Coronary artery (tissue), 2 donors: ENCODE data around the gene STK35.

Experiments
- DNase-seq: peaks from one replicate; pipeline ENCODE4 v3.0.0-alpha.2; 2017; ENCODE audit warnings: low spot score
- H3K27ac ChIP-seq, 2 donors: fragments of 200-600 bp; sonication (generic); one replicate each; pipeline ENCODE4 v1.5.1; 2016 to 2019
- H3K4me3 ChIP-seq: fragments of 200-600 bp; sonication (generic); 2 replicates; pipeline ENCODE4 v1.5.1; 2016; ENCODE audit warnings: mild to moderate bottlenecking, moderate library complexity
- TF ChIP-seq, protein P1 (sequence below): fragments of 200-600 bp; sonication (generic); IDR thresholded peaks from one replicate; pipeline ENCODE4 v1.5.1; 2019; ENCODE audit warnings: antibody characterized with exemption

Gene STK35

DNA sequence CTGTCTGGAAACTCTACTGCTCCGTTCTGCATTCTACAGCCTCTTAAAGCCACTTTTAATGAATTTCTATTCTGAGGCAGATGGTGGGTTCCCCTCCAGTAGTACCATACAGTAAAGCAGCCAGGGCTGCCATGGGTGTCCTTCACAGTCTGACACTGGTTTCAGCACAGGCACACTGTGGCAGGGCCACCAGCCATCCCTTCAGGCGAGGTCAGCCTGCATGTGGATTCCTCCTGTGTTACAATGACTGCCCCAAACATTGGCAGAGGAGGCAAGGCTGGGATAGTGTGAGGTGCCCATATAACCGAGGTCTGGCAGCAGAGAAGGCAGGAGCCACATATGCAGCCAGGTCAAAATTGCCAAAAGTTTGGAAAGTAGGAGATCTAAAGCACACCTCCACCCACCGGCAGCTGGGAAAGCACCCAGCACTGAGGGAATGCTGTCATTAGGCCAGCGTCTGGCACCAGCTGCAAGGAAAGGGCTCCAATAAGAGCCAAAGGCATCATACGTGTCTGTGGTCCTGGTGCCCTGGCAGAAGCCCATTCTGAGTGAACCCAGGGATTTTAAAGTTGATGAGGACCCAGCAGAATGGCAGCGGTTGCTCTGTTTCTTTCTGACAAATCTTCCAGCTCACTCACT, 24.0 kb downstream of the STK35 start:
- Histone ChIP-seq H3K4me3 (no peak overlapping the region), H3K27ac (no peak overlapping the region)
- TF ChIP-seq, protein P1, sequence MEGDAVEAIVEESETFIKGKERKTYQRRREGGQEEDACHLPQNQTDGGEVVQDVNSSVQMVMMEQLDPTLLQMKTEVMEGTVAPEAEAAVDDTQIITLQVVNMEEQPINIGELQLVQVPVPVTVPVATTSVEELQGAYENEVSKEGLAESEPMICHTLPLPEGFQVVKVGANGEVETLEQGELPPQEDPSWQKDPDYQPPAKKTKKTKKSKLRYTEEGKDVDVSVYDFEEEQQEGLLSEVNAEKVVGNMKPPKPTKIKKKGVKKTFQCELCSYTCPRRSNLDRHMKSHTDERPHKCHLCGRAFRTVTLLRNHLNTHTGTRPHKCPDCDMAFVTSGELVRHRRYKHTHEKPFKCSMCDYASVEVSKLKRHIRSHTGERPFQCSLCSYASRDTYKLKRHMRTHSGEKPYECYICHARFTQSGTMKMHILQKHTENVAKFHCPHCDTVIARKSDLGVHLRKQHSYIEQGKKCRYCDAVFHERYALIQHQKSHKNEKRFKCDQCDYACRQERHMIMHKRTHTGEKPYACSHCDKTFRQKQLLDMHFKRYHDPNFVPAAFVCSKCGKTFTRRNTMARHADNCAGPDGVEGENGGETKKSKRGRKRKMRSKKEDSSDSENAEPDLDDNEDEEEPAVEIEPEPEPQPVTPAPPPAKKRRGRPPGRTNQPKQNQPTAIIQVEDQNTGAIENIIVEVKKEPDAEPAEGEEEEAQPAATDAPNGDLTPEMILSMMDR = no peak
- no peak for DNase-seq

DNA sequence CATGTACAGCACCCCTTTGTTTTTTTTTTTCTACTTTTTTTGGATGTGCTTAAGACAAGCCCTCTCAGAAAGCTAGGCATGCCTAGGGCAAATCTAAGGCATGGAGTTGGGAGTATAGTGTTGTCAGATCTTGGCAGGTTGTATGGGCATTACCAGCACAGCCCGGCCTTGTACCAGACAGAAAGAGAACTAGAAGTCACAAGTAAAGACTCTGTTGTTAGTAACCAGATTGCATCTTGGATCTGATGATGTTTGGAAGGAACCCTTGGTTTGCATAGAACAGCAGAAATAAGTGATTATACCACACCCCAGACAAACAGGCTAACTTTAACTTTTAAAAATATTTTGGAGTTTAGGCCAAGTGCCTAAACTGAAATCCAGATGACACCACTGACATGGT, 25.6 kb downstream of the STK35 start:
- H3K4me3 ChIP-seq = no peak overlapping the region
- no peak for DNase-seq
- no peak overlapping the region for H3K27ac ChIP-seq
- TF ChIP-seq, protein P1 = no peak

DNA sequence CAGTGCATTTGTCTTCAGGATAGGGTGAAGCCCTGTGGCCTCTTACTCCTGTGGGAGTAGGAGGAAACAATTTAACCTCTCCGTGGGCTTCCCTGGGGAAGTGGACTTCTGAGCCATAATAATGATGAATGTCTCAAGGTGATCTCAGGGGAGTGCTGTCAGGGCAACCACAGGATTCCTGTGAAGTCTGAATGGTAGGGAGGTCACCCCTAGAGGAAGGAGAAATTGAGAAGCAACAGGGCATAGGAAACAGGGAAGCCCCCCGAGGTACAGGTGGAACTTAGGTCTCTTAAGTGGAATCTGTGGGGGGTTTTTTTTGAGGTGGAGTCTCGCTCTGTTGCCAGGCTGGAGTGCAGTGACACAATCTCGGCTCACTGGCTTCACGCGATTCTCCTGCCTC, 26.9 kb downstream of the STK35 start:
- TF ChIP-seq, protein P1 = no peak
- H3K4me3 ChIP-seq = no peak overlapping the region
- no peak for DNase-seq
- H3K27ac ChIP-seq = no peak overlapping the region

DNA sequence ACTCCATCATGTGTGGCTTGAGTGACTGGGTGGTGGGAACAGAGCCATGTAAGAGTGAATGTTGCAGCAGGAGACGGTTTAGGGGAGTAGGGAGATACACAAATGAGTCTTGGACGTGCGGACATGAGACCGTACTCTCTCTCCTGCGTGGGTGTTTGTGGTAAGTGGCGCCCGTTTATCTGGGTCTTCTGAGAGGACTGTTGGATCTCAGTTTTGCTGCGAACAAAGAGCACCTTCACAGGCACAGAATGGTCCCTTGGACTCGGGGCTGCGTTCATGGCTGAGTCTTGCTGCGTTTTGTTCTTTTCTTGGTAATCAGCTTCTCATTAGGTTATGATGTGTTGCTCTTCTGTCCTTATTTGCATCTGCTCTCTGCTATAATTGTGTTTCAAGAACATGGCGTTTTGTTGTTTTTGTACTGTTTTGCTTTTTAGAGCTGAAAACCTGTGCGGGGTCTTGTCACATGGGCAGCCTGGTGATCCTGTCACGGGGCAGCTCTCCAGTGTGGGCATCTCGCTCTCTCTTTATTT, 28.5 kb downstream of the STK35 start:
- no peak overlapping the region for H3K27ac ChIP-seq
- no peak overlapping the region for H3K4me3 ChIP-seq
- TF ChIP-seq, protein P1 = no peak
- DNase-seq = no peak

DNA sequence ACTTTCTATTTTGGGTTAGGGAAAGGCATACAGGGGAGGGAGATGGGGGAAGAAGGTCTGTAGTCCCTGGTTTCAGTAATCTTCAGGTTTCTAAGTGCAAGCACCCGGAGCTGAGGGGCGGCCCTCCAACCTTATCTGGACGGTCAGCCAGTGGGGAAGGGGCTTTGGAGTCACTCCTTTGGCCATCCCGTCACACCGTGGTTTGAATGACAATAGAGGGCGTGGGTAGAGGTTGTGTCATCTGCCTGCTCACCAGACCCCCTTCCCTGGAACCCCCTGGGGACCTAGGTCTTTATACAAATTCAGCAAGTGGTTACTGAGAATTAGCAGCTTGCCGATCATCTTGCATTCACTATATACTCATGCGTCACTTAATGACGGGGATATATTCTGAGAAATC, 29.1 kb downstream of the STK35 start:
- Histone ChIP-seq H3K27ac (no peak overlapping the region), H3K4me3 (no peak overlapping the region)
- TF ChIP-seq, protein P1 = no peak
- no peak for DNase-seq

DNA sequence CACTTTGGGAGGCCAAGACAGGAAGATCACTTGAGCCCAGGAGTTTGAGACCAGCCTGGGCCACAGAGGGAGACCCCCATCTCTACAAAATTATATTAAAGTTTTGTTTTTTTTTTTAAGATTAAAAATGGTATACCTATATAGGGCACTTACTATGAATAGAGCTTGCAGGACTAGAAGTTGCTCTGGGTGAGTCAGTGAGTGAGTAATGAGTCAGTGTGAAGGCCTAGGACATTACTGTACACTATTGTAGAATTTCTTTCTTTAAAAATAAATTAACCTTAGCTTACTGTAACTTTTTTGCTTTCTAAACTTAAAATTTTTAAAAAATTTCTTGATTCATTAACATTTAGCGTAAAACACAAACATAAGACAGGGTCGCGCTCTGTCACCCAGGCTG, 29.7 kb downstream of the STK35 start:
- Histone ChIP-seq H3K27ac (no peak overlapping the region), H3K4me3 (no peak overlapping the region)
- TF ChIP-seq, protein P1 = no peak
- DNase-seq = no peak

DNA sequence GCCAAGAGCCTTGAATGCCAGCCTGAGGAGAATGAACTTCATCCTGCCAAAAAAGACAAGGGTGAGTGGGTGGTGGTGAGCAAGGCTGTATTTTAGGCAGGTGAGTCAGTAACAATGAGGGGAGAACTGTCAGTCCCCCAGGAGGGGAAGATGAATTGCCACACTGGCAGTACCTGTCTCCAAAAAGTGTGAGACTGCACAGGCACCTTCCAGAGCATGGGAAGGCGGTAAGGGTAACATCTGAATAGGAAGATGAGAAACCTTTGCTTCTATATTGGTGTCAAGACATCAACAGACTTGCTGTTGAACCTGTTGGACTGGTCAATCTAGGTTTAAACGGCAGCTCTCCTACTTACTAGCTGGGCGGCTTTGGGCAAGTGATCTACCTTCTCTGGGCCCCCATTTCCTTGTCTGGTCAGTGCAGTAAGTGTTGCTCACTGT, 30.9 kb downstream of the STK35 start:
- Histone ChIP-seq H3K4me3 (no peak overlapping the region), H3K27ac (peak overlapping the region in 1 of 2 donors; percentile 68)
- no peak for DNase-seq
- TF ChIP-seq, protein P1 = no peak
